ENCODE measurements around the gene COMMD3.

COMMD3 gene

GRCh38 chr10:22333167-22333974 lies 17.2 kb downstream of the COMMD3 start:
- Histone ChIP-seq H3K4me3 (ENCODE audit: low read depth, low read length) (no peak overlapping the region), H3K4me1 (no peaks in the 10 kb centered on the region), H3K27me3 (peaks cover 27% of the 10 kb centered on the region), H3K36me3 (peaks cover 17% of the 10 kb centered on the region), H3K9me3 (no peaks in the 10 kb centered on the region)
- TF ChIP-seq, protein P1, sequence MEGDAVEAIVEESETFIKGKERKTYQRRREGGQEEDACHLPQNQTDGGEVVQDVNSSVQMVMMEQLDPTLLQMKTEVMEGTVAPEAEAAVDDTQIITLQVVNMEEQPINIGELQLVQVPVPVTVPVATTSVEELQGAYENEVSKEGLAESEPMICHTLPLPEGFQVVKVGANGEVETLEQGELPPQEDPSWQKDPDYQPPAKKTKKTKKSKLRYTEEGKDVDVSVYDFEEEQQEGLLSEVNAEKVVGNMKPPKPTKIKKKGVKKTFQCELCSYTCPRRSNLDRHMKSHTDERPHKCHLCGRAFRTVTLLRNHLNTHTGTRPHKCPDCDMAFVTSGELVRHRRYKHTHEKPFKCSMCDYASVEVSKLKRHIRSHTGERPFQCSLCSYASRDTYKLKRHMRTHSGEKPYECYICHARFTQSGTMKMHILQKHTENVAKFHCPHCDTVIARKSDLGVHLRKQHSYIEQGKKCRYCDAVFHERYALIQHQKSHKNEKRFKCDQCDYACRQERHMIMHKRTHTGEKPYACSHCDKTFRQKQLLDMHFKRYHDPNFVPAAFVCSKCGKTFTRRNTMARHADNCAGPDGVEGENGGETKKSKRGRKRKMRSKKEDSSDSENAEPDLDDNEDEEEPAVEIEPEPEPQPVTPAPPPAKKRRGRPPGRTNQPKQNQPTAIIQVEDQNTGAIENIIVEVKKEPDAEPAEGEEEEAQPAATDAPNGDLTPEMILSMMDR (IDR thresholded peaks at IDR 0.05; ENCODE audit: low read depth, low read length), result no peak
- no peak for DNase-seq

- peaks cover 32% of the 10 kb centered on the region for H3K27me3 ChIP-seq
- H3K4me1 ChIP-seq, result no peaks in the 10 kb centered on the region
- TF ChIP-seq, protein P1 (IDR thresholded peaks at IDR 0.05; ENCODE audit: low read depth, low read length), result no peak
- H3K36me3 ChIP-seq, result peaks cover 12% of the 10 kb centered on the region
- no peak for DNase-seq
- no peaks in the 10 kb centered on the region for H3K9me3 ChIP-seq
- H3K4me3 ChIP-seq (ENCODE audit: low read depth, low read length), result no peak overlapping the region
These were observed 17.7 kb downstream of the COMMD3 start for GRCh38 chr10:22333975-22334282.

- Histone ChIP-seq H3K9me3 (no peaks in the 10 kb centered on the region), H3K4me3 (ENCODE audit: low read depth, low read length) (no peak overlapping the region), H3K36me3 (peaks cover 5% of the 10 kb centered on the region), H3K27me3 (peaks cover 39% of the 10 kb centered on the region), H3K4me1 (no peaks in the 10 kb centered on the region)
- no peak for DNase-seq
- TF ChIP-seq, protein P1 (IDR thresholded peaks at IDR 0.05; ENCODE audit: low read depth, low read length), result no peak
These were observed 18.4 kb downstream of the COMMD3 start for GRCh38 chr10:22334414-22335172.

GRCh38 chr10:22335173-22335933 lies 19.2 kb downstream of the COMMD3 start:
- TF ChIP-seq, protein P1 (IDR thresholded peaks at IDR 0.05; ENCODE audit: low read depth, low read length), result no peak
- H3K4me3 ChIP-seq (ENCODE audit: low read depth, low read length), result no peak overlapping the region
- no peak for DNase-seq
- peaks cover 40% of the 10 kb centered on the region for H3K27me3 ChIP-seq
- H3K36me3 ChIP-seq, result no peaks in the 10 kb centered on the region
- H3K9me3 ChIP-seq, result no peaks in the 10 kb centered on the region
- no peaks in the 10 kb centered on the region for H3K4me1 ChIP-seq

GRCh38 chr10:22338185-22338900 lies 22.2 kb downstream of the COMMD3 start:
- no peak overlapping the region for H3K4me3 ChIP-seq (ENCODE audit: low read depth, low read length)
- no peak for DNase-seq
- TF ChIP-seq, protein P1 (IDR thresholded peaks at IDR 0.05; ENCODE audit: low read depth, low read length), result no peak
- peaks cover 64% of the 10 kb centered on the region for H3K27me3 ChIP-seq
- no peaks in the 10 kb centered on the region for H3K9me3 ChIP-seq
- no peaks in the 10 kb centered on the region for H3K36me3 ChIP-seq
- no peaks in the 10 kb centered on the region for H3K4me1 ChIP-seq

Measured in BE2C (cell line).